ENCODE results near the gene ATF7.
"Not testable (repeated sequence)": the region's sequence is repeated elsewhere in the genome, so short reads cannot be mapped to it uniquely, and the experiment has no call there.

ATF7 gene

DNA sequence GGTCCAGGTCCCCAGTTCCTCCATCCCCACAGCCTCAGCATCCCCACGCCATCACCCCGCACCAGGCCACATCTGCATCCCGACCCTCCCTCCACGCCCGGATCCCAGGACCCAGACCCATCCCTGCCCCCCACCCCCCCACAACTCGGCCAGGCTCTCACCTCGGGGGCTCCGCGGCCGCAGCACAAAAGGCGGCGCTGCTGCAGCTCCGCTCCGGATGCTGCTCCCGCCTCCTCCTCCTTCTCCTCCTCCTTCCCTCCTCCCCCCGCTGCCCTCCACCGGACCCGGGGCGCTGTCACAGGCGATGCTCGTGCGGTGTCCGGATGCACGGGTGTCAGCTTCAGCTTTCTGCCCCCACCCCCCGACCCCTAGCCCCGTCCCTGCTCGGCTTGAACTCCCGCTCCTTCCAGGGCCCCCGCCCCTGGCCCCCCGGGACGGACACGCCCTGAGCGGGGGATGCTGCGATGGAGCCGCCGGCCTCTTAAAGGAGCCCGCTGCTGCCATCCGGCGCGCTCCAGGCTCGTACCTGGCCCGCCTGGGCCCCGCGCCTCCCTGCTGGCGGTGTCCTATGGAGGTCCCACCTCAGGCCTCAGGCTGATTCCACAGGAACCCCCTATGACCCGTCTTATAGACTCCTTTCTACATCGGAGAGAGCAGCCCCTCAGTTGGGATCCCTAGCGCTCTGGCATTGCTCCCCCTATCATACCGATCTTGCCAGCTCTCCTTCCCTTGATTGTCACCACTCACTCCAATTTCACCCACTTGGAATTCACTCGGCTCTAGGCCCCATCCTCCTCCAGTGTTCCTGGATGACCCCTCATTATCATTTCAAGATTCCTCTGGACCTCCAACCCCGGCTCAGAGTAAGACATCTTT is 126.7 kb downstream of the ATF7 start, which contains the start of gene MAP3K12:
TSS of gene MAP3K12 (minus strand) at position 193 of the 876 bp plus-strand sequence. CDS start 12,067 bp downstream, outside the sequence.
- DNase-seq: peak; percentile 34

DNA sequence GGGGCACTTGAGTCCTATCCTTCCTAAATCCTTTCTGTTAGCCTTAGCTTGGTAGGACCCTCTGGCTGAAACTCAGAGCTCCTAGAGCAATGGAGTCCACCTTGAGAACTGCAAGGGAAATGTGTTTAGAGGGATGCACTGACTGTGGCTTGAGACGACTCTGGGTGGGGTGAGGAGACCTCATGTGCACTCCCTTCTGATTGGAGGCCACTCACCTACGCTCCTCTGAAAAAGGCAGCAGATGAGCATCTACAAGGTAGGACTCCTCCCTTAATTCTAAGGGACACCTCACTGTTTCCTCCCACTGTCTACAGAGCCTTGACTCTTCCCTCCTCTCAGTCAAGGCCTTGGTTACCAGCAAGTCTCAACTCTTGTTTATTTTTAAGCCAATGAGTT is 127.9 kb downstream of the ATF7 start:
- DNase-seq: no peak

DNA sequence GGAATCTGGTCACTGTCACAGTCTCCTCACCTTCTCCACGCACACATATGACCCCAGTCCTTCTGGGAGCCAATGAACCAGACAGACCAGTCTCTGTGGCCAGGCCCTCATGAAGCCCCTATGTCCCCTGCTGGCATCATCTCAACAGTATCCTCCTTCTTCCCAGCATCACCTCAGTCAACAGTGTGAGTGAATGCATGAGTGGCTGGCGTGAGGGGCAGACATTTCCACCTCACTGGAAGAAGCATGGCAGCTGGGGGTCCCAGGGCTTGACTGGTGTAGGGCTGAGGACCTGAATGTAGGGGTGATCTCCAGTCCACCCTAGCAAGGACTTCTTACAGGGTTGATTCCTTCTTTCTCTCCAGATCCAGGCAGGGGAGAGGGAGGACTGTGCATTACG is 128.7 kb downstream of the ATF7 start:
- no peak for DNase-seq

DNA sequence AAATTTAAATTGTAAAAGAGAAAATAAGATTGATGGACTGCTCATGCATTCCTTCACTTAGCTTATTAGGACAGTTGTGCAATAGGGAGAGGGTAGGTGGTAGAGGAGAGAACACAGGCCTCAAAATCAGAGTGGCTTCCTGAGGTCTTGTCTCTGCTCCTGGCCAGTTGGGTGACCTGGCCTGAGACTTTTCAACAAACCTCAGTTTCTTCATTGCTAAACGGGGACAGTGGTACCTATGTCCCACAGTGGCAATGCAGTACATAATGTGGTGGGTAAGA is 129.5 kb downstream of the ATF7 start:
- DNase-seq: no peak

DNA sequence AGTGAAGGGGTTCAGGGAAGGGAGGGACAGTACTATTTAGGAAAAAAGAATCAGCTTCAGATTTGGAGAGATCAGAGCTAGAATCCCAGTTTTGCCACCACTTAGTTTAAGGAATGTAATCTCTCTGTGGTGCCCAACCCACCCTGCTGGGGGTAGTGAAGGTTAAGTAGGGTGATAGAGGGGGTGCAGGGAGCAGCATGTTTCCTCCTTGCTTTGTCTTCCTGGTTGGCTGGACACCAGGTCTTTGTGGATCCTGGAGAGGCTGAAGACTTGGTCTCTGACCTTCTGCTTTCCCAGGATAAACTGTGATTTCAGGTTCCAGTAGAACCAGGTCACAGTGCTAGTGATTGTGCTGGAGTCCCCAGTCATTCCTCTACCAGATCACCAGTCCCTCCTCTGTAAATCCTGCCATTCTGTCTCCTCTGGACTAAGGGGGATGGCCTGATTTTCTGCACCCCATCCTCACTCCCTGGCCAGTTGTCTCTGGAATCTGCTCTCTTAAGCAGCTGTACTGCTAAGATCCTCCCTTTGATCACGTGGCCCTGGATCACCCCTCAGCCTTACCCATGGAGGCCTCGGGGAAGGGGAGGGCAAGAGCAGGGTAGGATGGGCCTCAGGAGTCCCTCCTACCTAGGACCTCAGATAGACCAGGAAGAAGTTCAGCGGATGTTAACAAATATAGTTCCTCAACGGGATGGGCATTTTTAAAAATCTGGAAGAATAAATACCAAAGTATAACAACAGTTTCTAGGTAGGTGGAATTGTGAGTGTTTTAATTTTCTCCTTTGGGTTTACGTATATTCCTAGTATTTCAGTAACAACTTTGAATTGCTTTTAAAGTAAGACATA is 130.1 kb downstream of the ATF7 start:
- no peak for DNase-seq

DNA sequence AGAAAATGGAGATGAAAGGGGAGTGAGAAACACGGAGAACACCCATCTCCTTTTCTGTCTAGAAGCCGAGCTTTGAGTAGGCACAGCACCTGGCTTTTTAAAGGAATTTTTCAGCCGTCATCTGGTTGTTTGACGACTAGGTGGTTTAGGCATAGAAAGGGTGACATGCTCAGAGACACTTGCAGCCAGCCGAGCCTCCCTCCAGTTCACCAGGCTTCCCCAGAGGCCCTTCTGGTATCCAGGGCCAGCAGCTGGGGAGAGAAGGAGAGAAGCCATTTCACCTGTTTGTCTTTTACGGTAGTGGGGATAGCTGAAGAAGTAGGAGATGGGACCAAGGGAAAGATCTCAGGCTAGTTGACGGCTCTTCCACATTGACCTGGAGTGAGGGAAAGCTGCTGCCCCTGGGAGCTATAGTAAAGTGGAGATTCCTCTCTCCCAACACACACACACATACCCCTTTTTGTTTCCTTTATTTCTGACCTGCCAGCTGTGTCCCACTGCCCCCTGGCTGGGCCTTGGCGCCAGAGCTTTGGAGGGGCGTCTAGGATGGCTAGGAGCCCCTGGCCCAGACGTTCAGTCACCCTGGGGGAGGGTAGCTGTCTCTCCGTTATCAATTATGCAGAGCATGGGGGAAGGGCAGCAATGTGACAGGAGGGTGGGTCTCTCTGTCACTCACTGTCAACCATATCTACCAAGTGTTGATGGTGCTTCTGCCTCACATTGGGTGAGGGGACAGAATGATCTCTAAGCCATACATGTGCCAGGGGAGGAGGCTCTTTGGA is 132.4 kb downstream of the ATF7 start:
- DNase-seq: peak; percentile 39

DNA sequence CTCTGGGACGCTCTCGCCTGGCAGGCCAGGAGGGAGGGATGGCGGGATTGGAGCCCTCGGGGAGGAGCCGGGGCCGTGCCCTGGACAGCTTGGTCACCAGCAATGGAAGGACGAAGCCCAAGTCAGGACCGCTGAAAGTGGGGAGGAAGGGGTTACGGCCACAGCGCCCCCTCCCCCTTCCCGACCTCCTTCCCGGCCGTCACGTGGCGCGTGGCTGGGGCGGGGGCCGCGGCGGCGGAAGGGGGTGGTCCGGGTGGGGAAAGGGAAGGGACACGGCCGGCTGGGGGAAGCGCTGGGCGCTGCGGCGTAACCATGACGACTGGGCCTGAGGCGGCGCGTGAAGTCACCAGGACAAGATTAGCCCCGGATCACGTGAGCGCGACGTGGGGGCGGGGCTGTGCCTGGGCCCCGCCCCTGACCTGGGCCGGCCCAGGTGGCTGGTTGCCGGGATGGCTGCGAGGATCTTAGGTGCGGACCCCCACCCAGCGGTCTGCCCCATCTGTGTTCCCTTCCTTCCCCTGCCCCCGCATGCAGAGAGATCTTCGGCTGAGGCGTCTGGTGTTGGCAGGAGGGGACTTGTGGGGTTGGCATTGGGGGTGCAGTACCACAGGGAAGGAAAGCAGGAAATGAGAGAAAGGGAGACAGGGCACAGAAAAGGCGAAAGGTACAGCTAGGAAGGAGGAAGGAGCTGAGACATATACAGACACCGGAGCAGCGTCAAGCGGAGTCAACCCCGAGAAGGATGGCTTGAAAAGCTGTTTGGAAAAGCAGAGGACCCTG is 133.2 kb downstream of the ATF7 start:
- peak; percentile 69 for DNase-seq

DNA sequence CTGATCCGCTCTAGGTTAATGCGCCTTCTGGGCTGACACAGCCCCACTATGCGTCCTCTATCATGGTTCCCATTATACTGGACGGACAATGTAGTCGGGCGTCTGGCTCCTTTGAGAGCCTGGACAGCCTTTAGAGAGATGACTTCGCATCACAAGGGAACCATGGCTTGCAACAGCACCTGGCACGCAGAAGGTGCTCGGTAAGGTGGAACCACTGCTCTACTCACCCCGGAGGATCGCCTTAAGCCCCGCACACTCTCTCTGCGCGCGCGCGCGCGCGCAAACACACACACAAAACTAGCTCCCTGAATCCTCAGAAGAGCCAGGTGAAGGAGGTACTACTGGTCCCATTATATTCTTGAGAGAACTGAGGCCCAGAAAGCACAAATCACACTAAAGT is 134.0 kb downstream of the ATF7 start:
- no peak for DNase-seq

DNA sequence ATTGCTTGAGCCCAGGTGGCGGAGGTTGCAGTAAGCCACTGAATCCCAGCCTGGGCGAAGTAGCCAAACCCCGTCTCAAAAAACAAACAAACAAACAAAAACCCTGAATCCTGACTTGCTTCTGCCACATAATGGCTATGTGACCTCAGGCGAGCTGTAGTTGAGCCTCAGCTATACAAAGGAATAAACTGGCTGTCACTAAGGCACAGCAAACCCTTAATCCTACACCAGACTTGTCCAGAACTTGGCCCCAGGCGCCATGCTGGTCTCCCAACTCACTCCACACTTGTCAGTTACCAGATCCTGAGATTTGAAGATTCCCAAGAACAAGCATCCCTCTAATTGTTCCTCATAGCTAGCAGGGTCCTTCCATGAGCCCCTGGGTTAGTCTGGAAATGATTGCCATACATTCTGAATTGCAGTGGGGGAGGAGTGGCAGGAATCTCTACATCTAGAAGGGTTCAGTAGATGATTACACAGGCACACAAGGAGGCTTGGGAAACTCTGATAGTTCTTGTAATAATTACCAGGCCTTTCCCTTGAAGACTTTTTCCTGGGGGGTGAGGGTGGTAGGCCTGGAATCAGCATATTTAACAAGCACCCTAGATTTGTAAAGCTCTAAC is 136.8 kb downstream of the ATF7 start:
- no peak for DNase-seq

DNA sequence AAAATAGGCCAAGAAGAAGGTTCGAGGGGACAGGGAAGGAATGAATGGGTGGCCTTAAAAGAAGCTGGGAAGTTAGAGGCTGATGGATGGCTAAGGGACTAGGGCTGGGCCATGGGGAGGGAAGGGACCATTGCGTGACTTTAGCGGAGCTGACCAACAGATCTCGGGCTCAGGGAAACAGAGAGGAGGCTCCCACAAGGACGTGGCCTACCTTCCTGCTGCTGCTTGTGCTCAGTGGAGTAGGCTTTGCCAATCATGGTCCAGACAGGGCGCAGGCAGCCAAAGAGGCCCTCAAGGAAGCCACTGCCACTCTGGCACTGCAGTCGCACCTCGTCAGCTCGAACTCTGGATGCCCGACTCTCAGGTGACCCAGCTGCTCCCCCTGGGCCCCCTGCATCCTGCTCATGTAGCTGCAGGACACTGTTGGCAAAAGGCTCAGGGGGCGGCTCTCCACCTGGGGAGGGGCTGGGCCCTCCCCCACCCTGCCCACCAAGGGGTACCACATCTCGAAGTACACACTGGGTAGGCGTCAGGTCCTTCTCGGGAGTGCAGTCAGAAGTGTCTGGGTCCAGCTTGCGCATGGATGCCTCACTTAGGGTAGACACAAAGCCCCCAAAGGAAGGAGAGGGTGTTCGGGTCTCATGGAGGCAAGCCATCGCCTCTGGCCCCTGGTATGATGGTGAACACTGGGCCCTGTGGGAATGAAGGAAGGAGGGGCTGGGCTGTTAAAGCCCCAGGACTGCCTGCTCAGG is 139.3 kb downstream of the ATF7 start:
- no peak for DNase-seq

DNA sequence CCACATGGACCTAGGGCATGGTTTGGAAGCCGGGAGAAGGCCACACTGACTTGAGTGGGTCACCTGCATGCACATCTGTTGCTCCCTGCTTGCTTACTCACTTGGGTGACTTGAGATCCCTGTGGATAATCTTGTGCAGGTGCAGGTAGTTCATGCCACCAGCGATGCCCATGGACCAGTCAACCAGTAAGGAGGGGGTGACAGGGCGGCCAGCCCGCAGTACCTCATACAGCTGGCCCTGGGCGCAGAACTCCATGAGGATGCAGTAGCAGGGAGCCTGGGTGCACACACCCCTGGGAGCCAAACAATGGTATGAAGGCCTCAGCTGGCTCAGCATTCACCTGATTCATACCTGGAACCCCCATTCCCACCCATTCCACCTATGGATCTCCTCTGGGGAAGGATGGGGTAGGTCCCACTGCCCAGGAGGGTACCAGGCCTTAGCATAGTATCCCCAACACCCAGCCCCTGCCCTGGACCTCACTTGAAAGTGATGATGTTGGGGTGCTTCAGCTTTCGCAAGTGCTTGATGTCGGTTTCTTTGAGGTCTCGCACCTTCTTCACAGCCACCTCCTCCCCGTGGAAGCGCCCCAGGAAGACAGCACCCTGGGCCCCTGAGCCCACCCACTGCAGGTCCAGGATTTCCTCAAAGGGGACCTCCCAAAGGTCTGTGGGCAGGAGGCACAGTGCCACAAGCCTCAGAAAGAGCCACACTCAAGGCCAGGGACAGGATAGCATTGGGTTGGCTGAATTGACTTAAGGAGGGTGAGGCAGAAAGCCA is 140.0 kb downstream of the ATF7 start:
- DNase-seq: no peak

DNA sequence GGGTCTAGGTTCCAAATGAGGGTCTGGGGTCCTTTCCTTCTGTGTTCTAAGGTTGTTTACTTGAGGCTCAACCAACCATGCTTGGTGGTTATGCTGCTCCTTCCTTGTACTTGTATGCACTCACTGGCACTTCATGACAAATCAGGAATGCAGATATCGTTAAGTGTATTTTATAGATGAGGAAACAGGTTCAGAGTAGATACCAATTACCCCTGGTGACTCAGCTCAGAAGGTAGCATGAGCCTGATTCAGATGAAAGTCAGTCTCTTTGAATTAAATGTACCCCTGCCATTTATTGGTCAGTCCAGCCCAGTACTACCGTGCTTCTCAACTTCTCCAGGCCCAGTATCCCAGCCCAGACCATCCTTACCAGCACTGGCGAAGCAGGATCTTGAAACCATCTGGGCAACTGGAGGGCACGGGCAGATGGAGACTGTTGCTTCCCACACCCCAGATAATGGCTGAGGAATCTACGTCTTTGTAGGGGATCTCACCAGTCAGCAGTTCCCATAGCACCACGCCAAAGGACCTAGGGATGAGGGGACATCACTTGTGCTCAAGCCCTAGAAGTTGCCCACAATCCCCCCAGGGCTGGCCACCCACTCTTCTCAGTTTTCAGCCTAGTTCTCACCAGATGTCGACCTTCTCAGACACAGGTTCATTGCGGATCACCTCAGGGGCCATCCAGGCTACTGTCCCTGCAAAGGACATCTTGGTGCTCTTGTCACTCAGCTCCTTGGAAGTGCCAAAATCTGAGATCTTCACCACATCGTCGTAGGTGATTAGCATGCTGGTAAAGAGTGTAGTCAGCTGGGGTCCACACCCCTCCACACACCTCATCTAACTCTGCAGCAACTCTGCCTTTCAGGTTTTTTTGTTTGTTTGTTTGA is 141.3 kb downstream of the ATF7 start:
- no peak for DNase-seq

DNA sequence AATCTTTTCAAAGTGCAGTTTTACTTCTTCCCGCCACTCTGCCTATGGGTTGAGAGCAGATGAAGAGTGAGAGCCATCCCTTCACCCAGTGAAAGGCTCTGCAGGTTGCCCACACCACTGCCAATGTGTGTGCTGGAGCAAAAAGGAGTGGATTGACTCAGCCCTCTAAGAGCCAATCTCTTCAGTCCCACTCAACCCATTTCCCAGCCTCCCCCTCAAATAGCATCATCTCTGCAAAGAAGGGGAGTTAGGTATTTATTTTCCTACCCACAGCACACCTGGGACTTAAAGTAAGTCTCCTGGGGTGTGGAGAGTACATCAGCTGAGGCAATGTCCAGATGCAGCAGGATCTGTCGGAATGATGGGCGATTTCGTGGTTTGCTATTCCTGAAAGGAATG is 142.2 kb downstream of the ATF7 start:
- DNase-seq: no peak

DNA sequence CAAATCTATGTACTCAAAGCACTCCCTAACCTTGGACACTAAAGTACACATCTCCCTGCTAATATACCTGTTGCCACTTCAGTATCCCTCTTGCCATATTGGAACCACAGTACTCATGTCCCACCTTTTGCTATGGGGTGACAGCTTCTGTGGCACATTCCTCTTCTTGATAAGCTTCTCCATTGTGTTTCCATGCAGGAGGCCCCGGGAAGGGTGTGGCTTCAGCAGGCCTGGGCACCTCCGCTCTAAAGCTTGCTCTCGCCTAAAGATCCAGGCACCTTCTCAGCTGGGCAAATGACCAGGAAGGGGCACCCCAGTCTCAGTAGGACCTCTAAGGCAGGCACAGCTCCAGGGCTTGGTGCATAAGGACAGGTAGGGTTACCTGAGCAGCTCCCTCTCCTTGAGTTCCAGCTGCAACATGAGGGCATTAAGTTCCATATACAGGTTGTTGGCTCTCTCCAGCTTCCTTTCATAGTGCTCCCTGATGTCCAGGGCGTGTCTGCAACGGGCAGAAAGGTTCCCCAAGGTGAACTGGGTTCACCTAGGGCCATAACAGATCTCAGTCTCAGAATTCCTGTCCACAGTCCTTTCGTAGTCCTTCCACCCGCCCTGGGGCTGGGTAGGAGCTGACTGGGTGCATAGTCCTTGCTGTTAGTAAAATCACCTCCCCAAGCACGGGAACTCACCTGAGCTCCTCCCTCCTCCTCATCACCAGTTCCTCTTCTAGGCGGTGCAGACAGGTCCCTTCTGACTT is 142.8 kb downstream of the ATF7 start:
- DNase-seq: no peak

DNA sequence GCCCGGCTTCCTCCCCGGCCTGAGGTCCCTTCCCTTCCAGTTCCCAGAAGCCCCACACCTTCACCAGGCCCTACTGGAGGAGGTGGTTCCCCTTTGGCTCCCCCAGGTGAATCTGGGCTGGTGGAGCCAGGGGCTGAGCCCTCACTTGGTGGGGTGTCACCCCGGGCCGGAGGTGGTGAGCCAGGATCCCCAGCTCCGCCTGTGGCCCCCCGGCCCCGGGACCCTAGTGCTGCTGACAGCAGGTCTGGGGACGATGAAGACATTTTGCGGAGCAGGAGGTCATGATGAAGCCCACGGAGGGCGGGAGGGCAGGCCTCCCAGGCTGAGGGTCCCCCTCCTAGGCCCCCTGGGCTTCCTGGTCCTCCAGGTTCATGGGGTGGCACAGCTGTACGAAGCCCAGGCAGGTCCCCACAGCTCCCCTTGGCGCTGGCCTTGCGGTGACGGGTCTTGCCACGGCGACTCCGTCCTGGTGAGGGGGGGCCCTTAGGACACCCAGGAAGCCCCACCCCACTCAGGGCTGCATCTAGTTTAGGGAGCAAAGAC is 143.5 kb downstream of the ATF7 start:
- no peak for DNase-seq

DNA sequence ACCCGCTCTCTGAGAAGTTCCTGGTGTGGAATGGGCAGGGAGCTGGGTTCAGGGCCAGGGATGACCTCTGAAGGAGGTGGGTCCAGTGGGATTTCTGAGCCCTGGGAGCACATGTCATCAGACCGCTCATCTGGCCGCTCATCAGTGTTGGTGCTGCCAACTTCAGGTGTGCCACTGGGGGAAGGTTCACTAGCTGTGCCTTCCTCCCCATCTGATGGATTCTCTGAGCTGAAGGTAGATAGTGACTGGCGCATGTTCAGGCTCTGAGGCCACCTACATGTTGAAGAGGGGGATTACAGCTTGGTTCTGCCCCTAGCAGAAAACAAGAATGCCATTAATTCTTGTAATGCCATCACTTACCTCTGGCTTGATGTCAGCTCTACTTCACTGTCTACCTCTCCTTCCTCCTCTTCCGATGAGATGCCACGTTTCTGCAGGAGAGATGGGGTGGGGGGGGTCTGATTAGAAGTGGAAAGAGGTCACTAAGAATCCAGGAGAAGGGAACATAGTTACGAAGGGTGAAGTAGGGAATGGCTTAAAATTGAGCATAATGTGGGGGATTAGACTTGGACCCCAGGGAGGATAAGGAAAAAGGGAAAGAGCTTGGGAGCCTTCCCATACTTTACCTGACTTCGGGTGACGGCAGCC is 144.1 kb downstream of the ATF7 start:
- no peak for DNase-seq

DNA sequence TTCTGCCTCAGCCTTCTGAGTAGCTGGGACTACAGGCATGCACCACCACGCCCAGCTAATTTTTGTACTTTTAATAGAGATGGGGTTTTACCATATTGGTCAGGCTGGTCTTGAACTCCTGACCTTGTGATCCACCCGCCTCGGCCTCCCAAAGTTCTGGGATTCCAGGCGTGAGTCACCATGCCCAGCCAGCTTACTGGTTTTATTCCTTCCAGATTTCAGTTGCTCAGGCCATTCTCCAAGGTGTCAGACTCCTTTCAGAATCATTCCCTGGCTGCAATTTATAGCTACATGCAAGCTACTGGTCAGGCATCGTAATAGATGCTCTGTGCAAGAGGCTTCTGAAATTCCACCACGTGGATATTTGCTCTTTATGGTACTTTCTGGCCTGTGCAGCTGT is 144.7 kb downstream of the ATF7 start:
- not testable (repeated sequence) for DNase-seq

Measured in NCI-H1105 treated with DMSO at 0.1 percent for 48 hours (cell line).